T-cell (primary cell): ENCODE results near the gene GALNT1. TPM values are rescaled to one million over a fixed set of nuclear protein-coding genes. Genes with fewer than 3 reads are reported as not detected.

Experiments used
- ATAC-seq, 4 experiments: fragments of 200-7000 bp in 3 of 4; fragments of 150-1000 bp in 1 of 4; cut with Tn5 transposase; replicated peaks in 1 of 4; 1 replicate in 3 of 4; 2 replicates in 1 of 4; pipeline ENCODE4 v1.10.0; 2021; ENCODE audit warnings: moderate library complexity in 3 of 4, mild to moderate bottlenecking in 2 of 4, moderate number of reproducible peaks in 1 of 4
- CTCF ChIA-PET, 2 donors: fragments of 300-600 bp; sonication (Branson Sonifier 250); formaldehyde crosslinking; loops; one replicate each; lab custom pipeline; 2022; ENCODE audit warnings: antibody characterized with exemption in 2 of 2; lab: Charles Lee
- POLR2A ChIA-PET, 2 donors: fragments of 300-600 bp; sonication (Branson Sonifier 250); formaldehyde crosslinking; loops; one replicate each; lab custom pipeline; 2022; ENCODE audit warnings: antibody characterized with exemption in 2 of 2; lab: Charles Lee
- DNase-seq, 35 experiments: peaks; one replicate each; pipeline versions ENCODE4 v3.0.0 to v3.0.0-alpha.2; 2013 to 2023
- H3K27ac ChIP-seq: one replicate; pipeline ENCODE4 v1.5.1; 2013; ENCODE audit warnings: low read length
- H3K27me3 ChIP-seq, 2 experiments: replicated peaks in 1 of 2; 1 replicate in 1 of 2; 2 replicates in 1 of 2; pipeline versions ENCODE4 v1.6.1 to v1.7.0; 2013; ENCODE audit warnings: low read length in 1 of 2, mixed read lengths in 1 of 2; ENCODE audit not compliant: control insufficient read depth in 2 of 2, insufficient read depth in 2 of 2; ENCODE audit errors: extremely low read depth in 1 of 2
- H3K36me3 ChIP-seq, 2 donors: 1 replicate in 1 of 2; 2 replicates in 1 of 2; pipeline versions ENCODE4 v1.6.1 to v1.7.0; 2013; ENCODE audit warnings: low read length in 1 of 2; ENCODE audit not compliant: control insufficient read depth in 2 of 2, insufficient read depth in 1 of 2; ENCODE audit errors: extremely low read depth in 1 of 2
- H3K4me1 ChIP-seq, 2 experiments: 1 replicate in 1 of 2; 2 replicates in 1 of 2; pipeline versions ENCODE4 v1.6.1 to v1.7.0; 2013; ENCODE audit warnings: low read length in 2 of 2, mixed read lengths in 1 of 2; ENCODE audit not compliant: insufficient read depth in 2 of 2, control insufficient read depth in 1 of 2; ENCODE audit errors: extremely low read depth in 1 of 2
- H3K4me3 ChIP-seq, 2 donors: 1 replicate in 1 of 2; 2 replicates in 1 of 2; pipeline versions ENCODE4 v1.5.1 to v1.7.0; 2013; ENCODE audit warnings: mild to moderate bottlenecking in 2 of 2, low read length in 1 of 2, moderate library complexity in 1 of 2; ENCODE audit not compliant: control insufficient read depth in 1 of 2; ENCODE audit errors: extremely low read depth in 1 of 2
- H3K9me3 ChIP-seq: 2 replicates; pipeline ENCODE4 v1.7.0; 2013
- H3K27ac Mint-ChIP-seq, 2 donors: one replicate each; pipeline ENCODE4 v1.8.0; 2020 to 2021; ENCODE audit warnings: mild to moderate bottlenecking in 2 of 2, mixed read lengths in 2 of 2
- H3K27me3 Mint-ChIP-seq, 2 donors: one replicate each; pipeline ENCODE4 v1.8.0; 2021 to 2022; ENCODE audit warnings: mixed read lengths in 2 of 2
- H3K36me3 Mint-ChIP-seq: one replicate; pipeline ENCODE4 v1.8.0; 2021; ENCODE audit warnings: mixed read lengths
- H3K4me1 Mint-ChIP-seq, 3 donors: one replicate each; pipeline ENCODE4 v1.8.0; 2020 to 2022; ENCODE audit warnings: mixed read lengths in 3 of 3, mild to moderate bottlenecking in 1 of 3
- H3K4me3 Mint-ChIP-seq, 3 donors: one replicate each; pipeline ENCODE4 v1.8.0; 2020 to 2022; ENCODE audit warnings: mild to moderate bottlenecking in 3 of 3, mixed read lengths in 3 of 3, moderate library complexity in 3 of 3
- H3K9me3 Mint-ChIP-seq, 3 donors: one replicate each; pipeline ENCODE4 v1.8.0; 2020 to 2022; ENCODE audit warnings: mixed read lengths in 3 of 3
- WGBS: methylation state at CpG from one replicate; pipeline ENCODE4 v1.1.5; 2013; ENCODE audit warnings: missing lambda C conversion rate; ENCODE audit not compliant: insufficient coverage; 5-methylcytosine and 5-hydroxymethylcytosine counted together
- total RNA-seq, 35 experiments: library from RNA in 6 of 35; stranded (reverse) in 6 of 35; fragments of 120-200 nt in 1 of 35; gene quantifications; one replicate each; pipeline versions ENCODE4 v1.2.1 to v1.2.4 and lab custom pipeline; 2013 to 2026

GALNT1 gene
- total RNA-seq, 5 donors from 2014 or later (not counting 1 experiment from before 2014, with no cell fraction given): 28.2 to 34.2 (median 30.0) TPM

GRCh38 chr18:35732636-35733035, 151.1 kb downstream of the GALNT1 start:
- ATAC-seq (no peak), DNase-seq (no peak)
- Mint-ChIP-seq H3K4me1 (no peaks in the 10 kb centered on the region), H3K36me3 (no peaks in the 10 kb centered on the region), H3K9me3 (peaks cover 0 to 21% (median 11%) of the 10 kb centered on the region in 3 donors), H3K4me3 (no peak overlapping the region), H3K27ac (no peak overlapping the region), H3K27me3 (peaks cover 2 to 7% of the 10 kb centered on the region in 2 donors)
- H3K4me3 ChIP-seq: no peak overlapping the region
- no peak overlapping the region for H3K27ac ChIP-seq
- WGBS: no CpG with 5 or more reads among the region's 1 CpG
- no peaks in the 10 kb centered on the region for H3K4me1 ChIP-seq
- H3K9me3 ChIP-seq: no peaks in the 10 kb centered on the region
- ChIA-PET POLR2A (no interaction called here), CTCF (no interaction called here)
- H3K27me3 ChIP-seq: no peaks in the 10 kb centered on the region
- no peaks in the 10 kb centered on the region for H3K36me3 ChIP-seq

DNA sequence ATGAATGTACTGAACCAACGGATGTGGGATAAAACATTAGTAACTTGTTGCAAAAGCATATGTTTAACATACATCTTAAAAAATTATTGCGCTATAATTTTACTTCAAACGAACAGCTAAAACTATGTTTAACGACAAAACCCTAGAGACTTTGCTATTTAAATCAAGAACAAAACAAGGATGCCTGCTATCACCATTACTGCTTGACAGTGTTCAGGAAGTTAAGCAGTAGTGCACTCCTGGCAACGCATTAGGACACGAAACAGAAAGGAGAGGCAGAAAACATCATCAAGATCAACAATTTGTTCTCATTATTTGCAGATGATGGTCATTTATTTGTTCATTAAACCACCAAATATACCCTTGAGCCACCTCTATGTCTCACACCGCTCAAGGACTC, 151.9 kb downstream of the GALNT1 start:
- H3K4me1 Mint-ChIP-seq: no peaks in the 10 kb centered on the region
- DNase-seq: no peak
- H3K36me3 Mint-ChIP-seq: no peaks in the 10 kb centered on the region
- WGBS: 88% methylated on average over 3 of the region's 7 CpGs
- ChIA-PET CTCF (no interaction called here), POLR2A (no interaction called here)
- Histone ChIP-seq H3K9me3 (no peaks in the 10 kb centered on the region), H3K4me3 (no peak overlapping the region), H3K27ac (no peak overlapping the region), H3K27me3 (no peaks in the 10 kb centered on the region), H3K4me1 (no peaks in the 10 kb centered on the region), H3K36me3 (no peaks in the 10 kb centered on the region)
- H3K9me3 Mint-ChIP-seq: peaks cover 4 to 26% (median 7%) of the 10 kb centered on the region in 3 donors
- H3K27me3 Mint-ChIP-seq: peaks cover 2 to 4% of the 10 kb centered on the region in 2 donors
- ATAC-seq: no peak
- H3K27ac Mint-ChIP-seq: no peak overlapping the region
- no peak overlapping the region for H3K4me3 Mint-ChIP-seq

DNA sequence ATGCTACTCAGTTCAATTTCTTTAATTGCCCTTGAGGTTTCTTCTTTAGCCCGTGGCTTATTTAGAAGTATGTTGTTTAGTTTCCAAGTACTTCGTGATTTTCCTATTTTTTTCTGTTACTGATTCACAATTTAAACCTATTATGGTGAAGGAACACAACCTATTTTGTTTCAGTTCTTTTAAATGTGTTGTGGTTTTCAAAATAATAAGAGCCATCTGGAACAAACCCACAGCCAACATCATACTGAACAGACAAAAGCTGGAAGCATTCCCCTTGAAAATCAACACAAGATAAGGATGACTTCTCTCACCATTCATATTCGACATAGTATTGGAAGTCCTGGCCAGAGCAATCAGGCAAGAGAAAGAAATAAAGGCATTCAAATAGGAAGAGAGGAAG, 155.2 kb downstream of the GALNT1 start:
- no peaks in the 10 kb centered on the region for H3K4me1 Mint-ChIP-seq
- H3K27ac ChIP-seq: no peak overlapping the region
- H3K9me3 ChIP-seq: no peaks in the 10 kb centered on the region
- H3K27me3 ChIP-seq: no peaks in the 10 kb centered on the region
- H3K4me1 ChIP-seq: no peaks in the 10 kb centered on the region
- H3K4me3 Mint-ChIP-seq: no peak overlapping the region
- ChIA-PET CTCF (no interaction called here), POLR2A (no interaction called here)
- H3K4me3 ChIP-seq: no peak overlapping the region
- DNase-seq (no peak), ATAC-seq (no peak)
- WGBS: no CpG with 5 or more reads among the region's 3 CpGs
- H3K27me3 Mint-ChIP-seq: peaks cover 6 to 7% of the 10 kb centered on the region in 2 donors
- H3K9me3 Mint-ChIP-seq: peaks cover 0 to 9% (median 8%) of the 10 kb centered on the region in 3 donors
- H3K36me3 Mint-ChIP-seq: no peaks in the 10 kb centered on the region
- no peaks in the 10 kb centered on the region for H3K36me3 ChIP-seq
- H3K27ac Mint-ChIP-seq: no peak overlapping the region

GRCh38 chr18:35739778-35740177, 158.2 kb downstream of the GALNT1 start:
- H3K4me1 ChIP-seq: no peaks in the 10 kb centered on the region
- no peak overlapping the region for H3K27ac Mint-ChIP-seq
- no peak overlapping the region for H3K4me3 Mint-ChIP-seq
- H3K36me3 ChIP-seq: no peaks in the 10 kb centered on the region
- ChIA-PET CTCF (interaction anchor here in 1 of 2 donors (0.7 kb wide), 1 partner anchor 1873 kb away, joined by 4 read pairs; no protein-coding TSS in a partner anchor), POLR2A (no interaction called here)
- no peak overlapping the region for H3K4me3 ChIP-seq
- no peaks in the 10 kb centered on the region for H3K4me1 Mint-ChIP-seq
- DNase-seq (no peak), ATAC-seq (no peak)
- H3K9me3 Mint-ChIP-seq: peaks cover 0 to 9% (median 8%) of the 10 kb centered on the region in 3 donors
- H3K27ac ChIP-seq: no peak overlapping the region
- no peaks in the 10 kb centered on the region for H3K27me3 ChIP-seq
- H3K36me3 Mint-ChIP-seq: no peaks in the 10 kb centered on the region
- no peaks in the 10 kb centered on the region for H3K9me3 ChIP-seq
- H3K27me3 Mint-ChIP-seq: peaks cover 6 to 8% of the 10 kb centered on the region in 2 donors

- Mint-ChIP-seq H3K4me1 (no peaks in the 10 kb centered on the region), H3K36me3 (no peaks in the 10 kb centered on the region), H3K9me3 (peaks cover 3 to 11% (median 9%) of the 10 kb centered on the region in 3 donors), H3K27ac (no peak overlapping the region), H3K4me3 (no peak overlapping the region), H3K27me3 (peaks cover 6% of the 10 kb centered on the region in 2 donors)
- Histone ChIP-seq H3K4me3 (no peak overlapping the region), H3K27ac (no peak overlapping the region), H3K36me3 (no peaks in the 10 kb centered on the region), H3K4me1 (no peaks in the 10 kb centered on the region), H3K9me3 (no peaks in the 10 kb centered on the region), H3K27me3 (no peaks in the 10 kb centered on the region)
- POLR2A ChIA-PET: no interaction called here
- CTCF ChIA-PET: interaction anchor here in 1 of 2 donors (0.7 kb wide), 1 partner anchor 703 kb away, joined by 3 read pairs; no protein-coding TSS in a partner anchor
- no peak for DNase-seq
- no CpG with 5 or more reads among the region's 2 CpGs for WGBS
- no peak for ATAC-seq
These were observed 159.1 kb downstream of the GALNT1 start for GRCh38 chr18:35740656-35741055.

- ATAC-seq: no peak
- CTCF ChIA-PET: interaction anchor here in 1 of 2 donors (0.6 kb wide), 2 partner anchors 14 to 736 kb away, joined by 3 read pairs; no protein-coding TSS in a partner anchor
These were observed 162.4 kb downstream of the GALNT1 start for GRCh38 chr18:35743916-35744315.

More at GRCh38 chr18:35743916-35744315, 162.4 kb downstream of the GALNT1 start:
- peaks cover 2 to 5% (median 4%) of the 10 kb centered on the region in 3 donors for H3K9me3 Mint-ChIP-seq
- no peak overlapping the region for H3K27ac ChIP-seq
- H3K4me1 ChIP-seq: no peaks in the 10 kb centered on the region
- H3K4me3 Mint-ChIP-seq: no peak overlapping the region
- H3K27me3 ChIP-seq: peaks cover 0 to 17% of the 10 kb centered on the region in 2 experiments
- H3K4me1 Mint-ChIP-seq: no peaks in the 10 kb centered on the region
- H3K36me3 ChIP-seq: no peaks in the 10 kb centered on the region
- no peak overlapping the region for H3K27ac Mint-ChIP-seq
- H3K4me3 ChIP-seq: no peak overlapping the region
- DNase-seq: no peak
- no peaks in the 10 kb centered on the region for H3K36me3 Mint-ChIP-seq
- POLR2A ChIA-PET: interaction anchor here in 1 of 2 donors (0.6 kb wide), 1 partner anchor 12 kb away, joined by 3 read pairs; no protein-coding TSS in a partner anchor
- H3K27me3 Mint-ChIP-seq: peaks cover 4 to 12% of the 10 kb centered on the region in 2 donors
- no peaks in the 10 kb centered on the region for H3K9me3 ChIP-seq
